CD4-positive, CD25-positive, alpha-beta regulatory T cell (primary cell): Measurements from ENCODE around the gene PES1. TPM values are rescaled to one million over a fixed set of nuclear protein-coding genes. Genes with fewer than 3 reads are reported as not detected.
A peak's percentile ranks its signal among the peaks of the same experiment; 100 is the strongest.

ENCODE experiments used
- ATAC-seq, 2 donors: fragments of 150-1000 bp; cut with Tn5 transposase; one replicate each; pipeline ENCODE4 v1.10.0; 2021; ENCODE audit warnings: low read depth in 2 of 2, moderate number of reproducible peaks in 2 of 2, moderate library complexity in 1 of 2
- DNase-seq, 3 donors: peaks; one replicate each; pipeline versions ENCODE4 v3.0.0 to v3.0.0-alpha.2; 2012 to 2022; ENCODE audit warnings: mixed read lengths in 1 of 3
- H3K27ac ChIP-seq: one replicate; pipeline ENCODE4 v1.7.0; 2013; ENCODE audit warnings: mild to moderate bottlenecking, low read length; ENCODE audit not compliant: insufficient read depth, poor library complexity, severe bottlenecking
- H3K27me3 ChIP-seq: one replicate; pipeline ENCODE4 v1.7.0; 2013; ENCODE audit warnings: low read length; ENCODE audit not compliant: control insufficient read depth, insufficient read depth
- H3K36me3 ChIP-seq: one replicate; pipeline ENCODE4 v1.7.0; 2013; ENCODE audit warnings: mild to moderate bottlenecking, low read length, moderate library complexity; ENCODE audit not compliant: control insufficient read depth, insufficient read depth
- H3K4me1 ChIP-seq: 2 replicates; pipeline ENCODE4 v1.7.0; 2013; ENCODE audit warnings: mild to moderate bottlenecking, low read length; ENCODE audit not compliant: insufficient read depth, control insufficient read depth, poor library complexity, severe bottlenecking
- H3K4me3 ChIP-seq: one replicate; pipeline ENCODE4 v1.7.0; 2013; ENCODE audit warnings: low read depth, mild to moderate bottlenecking, low read length, moderate library complexity
- H3K9me3 ChIP-seq, 2 experiments: 1 replicate in 1 of 2; 2 replicates in 1 of 2; pipeline ENCODE4 v1.7.0; 2013; ENCODE audit warnings: low read length in 2 of 2, mild to moderate bottlenecking in 1 of 2, moderate library complexity in 1 of 2; ENCODE audit not compliant: control insufficient read depth in 2 of 2
- H3K27ac Mint-ChIP-seq, 3 donors: one replicate each; pipeline ENCODE4 v1.8.0; 2020 to 2022; ENCODE audit warnings: mild to moderate bottlenecking in 3 of 3, mixed read lengths in 3 of 3, moderate library complexity in 2 of 3
- H3K27me3 Mint-ChIP-seq: one replicate; pipeline ENCODE4 v1.8.0; 2022; ENCODE audit warnings: mild to moderate bottlenecking, mixed read lengths
- H3K36me3 Mint-ChIP-seq: one replicate; pipeline ENCODE4 v1.8.0; 2020; ENCODE audit warnings: mixed read lengths
- H3K4me1 Mint-ChIP-seq, 4 donors: one replicate each; pipeline ENCODE4 v1.8.0; 2020 to 2022; ENCODE audit warnings: mixed read lengths in 4 of 4, mild to moderate bottlenecking in 1 of 4
- H3K4me3 Mint-ChIP-seq, 4 donors: one replicate each; pipeline ENCODE4 v1.8.0; 2020 to 2022; ENCODE audit warnings: mild to moderate bottlenecking in 4 of 4, mixed read lengths in 4 of 4, moderate library complexity in 3 of 4
- H3K9me3 Mint-ChIP-seq, 7 donors: one replicate each; pipeline ENCODE4 v1.8.0; 2020 to 2022; ENCODE audit warnings: mixed read lengths in 7 of 7, mild to moderate bottlenecking in 3 of 7, moderate library complexity in 2 of 7
- polyA plus RNA-seq, 4 donors: library from polyadenylated mRNA; unstranded; fragments of 300-500 nt; fragmentation: Illumina TruSeq; gene quantifications; one replicate each; pipeline ENCODE4 v1.2.3, GENCODE V29; 2021
- total RNA-seq: library from RNA; stranded (reverse); gene quantifications from one replicate; pipeline ENCODE4 v1.2.3, GENCODE V29; 2022

PES1 gene
- total and polyA plus RNA-seq, 5 donors from 2014 or later, result 35.2 to 47.9 (median 36.8) TPM

DNA sequence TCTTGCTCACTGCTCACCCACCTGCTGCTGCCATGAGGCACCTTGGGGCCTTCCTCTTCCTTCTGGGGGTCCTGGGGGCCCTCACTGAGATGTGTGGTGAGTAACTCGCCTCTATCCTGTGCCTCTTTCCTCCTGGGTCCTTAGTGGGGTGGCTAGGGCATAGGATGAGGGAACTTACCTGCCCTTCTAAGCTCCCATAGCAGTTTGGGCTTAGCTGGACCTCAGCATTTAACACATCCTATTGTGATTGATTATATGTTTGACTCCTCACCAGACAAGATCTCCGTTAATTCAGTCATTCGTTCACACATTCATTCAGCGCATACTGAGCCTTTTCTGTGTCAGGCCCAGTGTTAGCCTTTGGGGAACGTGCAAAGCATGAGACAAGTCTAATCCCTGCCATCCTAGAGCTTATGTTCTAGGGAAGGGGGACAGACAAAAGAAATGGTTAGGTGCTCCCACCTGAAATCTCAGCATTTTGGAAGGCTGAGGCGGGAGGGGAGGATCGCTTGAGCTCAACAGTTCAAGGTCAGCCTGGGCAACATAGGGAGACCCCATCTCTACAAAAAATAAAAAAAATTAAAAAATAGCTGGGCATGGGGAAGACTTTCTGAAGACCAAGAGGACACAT lies 15.7 kb upstream of the PES1 start:
- Histone ChIP-seq H3K9me3 (no peaks in the 10 kb centered on the region), H3K27ac (no peak overlapping the region), H3K4me3 (peak overlapping the region; percentile 68), H3K36me3 (no peaks in the 10 kb centered on the region), H3K4me1 (peaks cover 20% of the 10 kb centered on the region), H3K27me3 (no peaks in the 10 kb centered on the region)
- DNase-seq, result no peak
- Mint-ChIP-seq H3K36me3 (no peaks in the 10 kb centered on the region), H3K4me1 (peaks cover 0 to 31% (median 14%) of the 10 kb centered on the region in 4 donors), H3K27me3 (peaks cover 16% of the 10 kb centered on the region), H3K4me3 (peak overlapping the region; percentile 77 to 93 (median 87)), H3K9me3 (no peaks in the 10 kb centered on the region), H3K27ac (peak overlapping the region in 2 of 3 donors; percentile 56 to 79)
- ATAC-seq, result no peak

DNA sequence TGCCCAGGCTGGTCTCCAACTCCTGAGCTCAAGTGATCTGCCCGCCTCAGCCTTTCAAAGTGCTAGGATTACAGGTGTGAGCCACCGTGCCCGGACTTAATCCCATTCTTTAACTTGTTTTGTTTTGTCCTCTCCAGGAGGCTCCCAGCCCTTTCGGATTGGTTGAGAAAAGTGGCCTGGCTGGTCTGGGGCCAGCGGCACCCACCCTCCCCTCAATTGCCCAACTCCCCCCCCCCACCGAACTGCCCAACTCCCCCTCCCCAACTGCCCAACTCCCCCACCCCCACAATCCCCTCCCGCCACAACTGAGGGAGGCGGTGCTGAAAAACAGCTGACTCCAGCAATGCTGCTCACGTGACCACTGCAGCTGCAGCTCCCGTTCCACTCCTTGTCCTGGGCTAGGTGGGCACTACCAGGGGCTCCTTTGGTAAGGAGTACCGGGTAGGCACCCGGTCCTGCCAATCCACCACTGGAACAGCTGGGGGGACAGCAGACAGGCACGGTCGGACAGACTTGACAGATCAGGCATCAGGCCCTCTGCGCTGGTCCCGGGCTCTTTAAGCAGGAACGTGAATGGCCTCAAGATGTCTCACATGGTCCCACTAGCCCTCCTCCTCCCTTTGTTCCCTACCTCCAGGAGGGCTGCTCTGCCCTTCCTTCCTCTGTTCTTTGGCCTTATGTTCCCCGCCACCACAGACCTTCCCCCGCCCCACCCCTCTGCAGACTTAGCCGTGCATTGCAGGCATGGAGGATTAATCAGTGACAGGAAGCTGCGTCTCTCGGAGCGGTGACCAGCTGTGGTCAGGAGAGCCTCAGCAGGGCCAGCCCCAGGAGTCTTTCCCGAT lies 15.0 kb upstream of the PES1 start, which contains the start of gene TCN2:
Gene TCN2, plus strand, starts transcription at position 720 of the 845 bp plus-strand sequence. CDS start 158 bp downstream, outside the sequence.
- Histone ChIP-seq H3K27me3 (no peaks in the 10 kb centered on the region), H3K9me3 (no peaks in the 10 kb centered on the region), H3K4me1 (peaks cover 20% of the 10 kb centered on the region), H3K4me3 (peak within 1 kb of the TSS; percentile 68), H3K27ac (no peak within 1 kb of the TSS), H3K36me3 (no peaks in the 10 kb centered on the region)
- H3K9me3 Mint-ChIP-seq, result no peaks in the 10 kb centered on the region
- H3K4me1 Mint-ChIP-seq, result peaks cover 0 to 31% (median 15%) of the 10 kb centered on the region in 4 donors
- H3K4me3 Mint-ChIP-seq, result peak within 1 kb of the TSS; percentile 77 to 93 (median 87)
- peak in 2 of 3 donors; percentile 14 to 62 for DNase-seq
- peak within 1 kb of the TSS; percentile 58 to 79 (median 74) for H3K27ac Mint-ChIP-seq
- ATAC-seq, result peak; percentile 55 to 69
- H3K27me3 Mint-ChIP-seq, result peaks cover 21% of the 10 kb centered on the region
- no peaks in the 10 kb centered on the region for H3K36me3 Mint-ChIP-seq

DNA sequence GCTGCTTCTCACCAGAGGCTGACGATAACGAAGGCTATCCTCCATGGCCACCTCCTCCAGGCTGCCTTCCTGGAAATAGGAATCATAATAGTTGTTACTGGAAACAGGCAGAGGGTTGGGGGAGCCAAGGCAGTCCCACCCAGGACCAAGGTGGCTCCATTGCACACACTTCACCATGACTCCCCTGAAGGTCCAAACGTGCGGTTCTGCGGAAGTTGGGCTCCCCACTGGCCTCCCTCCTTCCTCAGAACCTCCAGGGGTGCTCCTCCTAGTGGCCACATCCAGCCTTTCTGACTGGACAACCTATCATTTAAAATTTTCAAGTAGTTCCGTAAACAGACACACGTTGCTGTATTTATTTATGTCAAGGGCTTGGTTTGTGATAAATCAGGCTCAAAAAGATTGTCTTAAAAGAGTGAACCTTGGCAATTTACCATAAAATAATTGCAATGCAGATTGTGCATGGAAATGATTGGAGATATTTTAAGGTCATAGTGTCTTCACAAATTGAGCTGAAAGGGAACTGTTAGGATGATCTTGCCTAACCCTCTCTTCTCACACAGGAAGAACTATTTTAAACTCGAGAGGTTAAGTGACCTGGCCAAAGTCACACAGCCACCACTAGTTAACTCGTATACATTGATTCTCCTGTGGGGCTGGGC lies 13.9 kb upstream of the PES1 start:
- Mint-ChIP-seq H3K27me3 (peaks cover 21% of the 10 kb centered on the region), H3K9me3 (no peaks in the 10 kb centered on the region), H3K4me3 (peak overlapping the region; percentile 14 to 56 (median 48)), H3K4me1 (peaks cover 0 to 31% (median 15%) of the 10 kb centered on the region in 4 donors), H3K36me3 (no peaks in the 10 kb centered on the region), H3K27ac (peak overlapping the region in 2 of 3 donors; percentile 8 to 58)
- DNase-seq (peak; percentile 19 to 67 (median 29)), ATAC-seq (peak; percentile 26 to 34)
- Histone ChIP-seq H3K9me3 (no peaks in the 10 kb centered on the region), H3K27ac (no peak overlapping the region), H3K36me3 (no peaks in the 10 kb centered on the region), H3K4me3 (no peak overlapping the region), H3K27me3 (no peaks in the 10 kb centered on the region), H3K4me1 (peaks cover 20% of the 10 kb centered on the region)

DNA sequence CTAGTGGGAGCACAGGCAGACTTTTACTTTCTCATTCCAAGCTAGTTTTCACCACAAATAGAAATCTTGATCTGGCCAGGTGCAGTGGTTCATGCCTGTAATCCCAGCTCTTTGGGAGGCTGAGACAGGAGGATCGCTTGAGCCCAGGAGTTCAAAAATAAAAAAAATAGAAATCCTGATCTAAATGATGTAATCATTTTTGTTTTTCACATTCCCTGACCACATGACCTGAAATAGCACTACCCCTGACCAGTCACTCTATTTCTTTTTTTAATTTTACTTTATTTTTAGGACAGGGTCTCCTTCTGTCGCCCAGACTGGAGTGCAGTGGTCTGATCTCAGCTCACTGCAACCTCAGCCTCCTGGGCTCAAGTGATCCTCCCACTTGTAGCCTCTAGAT lies 13.0 kb upstream of the PES1 start:
- Mint-ChIP-seq H3K36me3 (no peaks in the 10 kb centered on the region), H3K27ac (no peak overlapping the region), H3K4me1 (peaks cover 0 to 31% (median 13%) of the 10 kb centered on the region in 4 donors), H3K27me3 (peaks cover 21% of the 10 kb centered on the region), H3K9me3 (no peaks in the 10 kb centered on the region), H3K4me3 (no peak overlapping the region)
- DNase-seq (no peak), ATAC-seq (no peak)
- no peak overlapping the region for H3K4me3 ChIP-seq
- H3K4me1 ChIP-seq, result peaks cover 20% of the 10 kb centered on the region
- H3K27ac ChIP-seq, result no peak overlapping the region
- no peaks in the 10 kb centered on the region for H3K36me3 ChIP-seq
- no peaks in the 10 kb centered on the region for H3K27me3 ChIP-seq
- no peaks in the 10 kb centered on the region for H3K9me3 ChIP-seq

DNA sequence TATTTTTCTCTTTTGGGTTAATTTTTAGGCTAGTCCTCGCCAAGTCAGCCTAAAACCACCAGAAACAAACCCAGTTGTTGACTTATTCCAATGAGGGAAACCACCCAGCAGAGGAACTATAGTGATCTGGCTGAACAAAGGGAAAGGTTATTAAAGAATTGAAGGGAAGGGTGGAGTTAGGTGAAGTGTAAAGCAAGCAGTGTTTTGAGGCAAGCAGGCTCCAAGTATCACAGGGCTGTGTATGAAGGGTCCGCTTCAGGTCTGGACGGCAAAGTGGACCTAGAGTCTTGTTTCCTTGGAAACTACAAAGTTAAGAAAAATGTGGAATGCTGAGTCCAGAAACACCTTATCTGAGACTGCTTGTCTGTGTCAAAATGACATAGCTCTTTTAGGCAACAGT lies 12.1 kb upstream of the PES1 start:
- no peaks in the 10 kb centered on the region for H3K27me3 ChIP-seq
- Mint-ChIP-seq H3K36me3 (no peaks in the 10 kb centered on the region), H3K4me1 (peaks cover 0 to 26% (median 10%) of the 10 kb centered on the region in 4 donors), H3K27ac (no peak overlapping the region), H3K27me3 (peaks cover 13% of the 10 kb centered on the region), H3K9me3 (no peaks in the 10 kb centered on the region), H3K4me3 (peak overlapping the region in 2 of 4 donors; percentile 16 to 59)
- H3K27ac ChIP-seq, result no peak overlapping the region
- no peaks in the 10 kb centered on the region for H3K9me3 ChIP-seq
- H3K4me3 ChIP-seq, result no peak overlapping the region
- no peaks in the 10 kb centered on the region for H3K36me3 ChIP-seq
- H3K4me1 ChIP-seq, result peaks cover 20% of the 10 kb centered on the region
- no peak for DNase-seq
- ATAC-seq, result no peak

DNA sequence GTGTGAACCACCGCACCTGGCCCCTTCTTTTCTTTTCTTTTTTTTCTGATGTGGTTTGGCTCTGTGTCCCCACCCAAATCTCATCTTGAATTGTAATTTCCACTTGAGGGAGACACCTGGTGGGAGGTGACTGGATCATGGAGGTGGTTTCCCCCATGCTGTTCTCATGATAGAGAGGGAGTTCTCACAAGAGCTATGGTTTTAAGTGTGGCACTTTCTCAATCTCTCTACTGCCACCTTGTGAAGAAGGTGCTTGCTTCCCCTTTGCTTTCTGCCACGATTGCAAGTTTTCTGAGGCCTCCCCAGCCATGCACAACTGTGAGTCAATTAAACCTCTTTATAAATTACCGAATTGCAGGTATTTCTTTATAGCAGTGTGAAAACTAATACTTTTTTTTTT lies 10.3 kb upstream of the PES1 start:
- no peaks in the 10 kb centered on the region for H3K9me3 ChIP-seq
- Mint-ChIP-seq H3K4me1 (peaks cover 0 to 17% (median 6%) of the 10 kb centered on the region in 4 donors), H3K9me3 (peaks cover 0 to under 1% (median 0%) of the 10 kb centered on the region in 7 donors), H3K4me3 (no peak overlapping the region), H3K27me3 (peaks cover 13% of the 10 kb centered on the region), H3K27ac (no peak overlapping the region), H3K36me3 (no peaks in the 10 kb centered on the region)
- peaks cover 14% of the 10 kb centered on the region for H3K4me1 ChIP-seq
- no peak overlapping the region for H3K4me3 ChIP-seq
- H3K27me3 ChIP-seq, result no peaks in the 10 kb centered on the region
- no peak overlapping the region for H3K27ac ChIP-seq
- peak in 2 of 3 donors; percentile 26 to 55 for DNase-seq
- ATAC-seq, result peak in 1 of 2 donors; percentile 38
- H3K36me3 ChIP-seq, result no peaks in the 10 kb centered on the region

DNA sequence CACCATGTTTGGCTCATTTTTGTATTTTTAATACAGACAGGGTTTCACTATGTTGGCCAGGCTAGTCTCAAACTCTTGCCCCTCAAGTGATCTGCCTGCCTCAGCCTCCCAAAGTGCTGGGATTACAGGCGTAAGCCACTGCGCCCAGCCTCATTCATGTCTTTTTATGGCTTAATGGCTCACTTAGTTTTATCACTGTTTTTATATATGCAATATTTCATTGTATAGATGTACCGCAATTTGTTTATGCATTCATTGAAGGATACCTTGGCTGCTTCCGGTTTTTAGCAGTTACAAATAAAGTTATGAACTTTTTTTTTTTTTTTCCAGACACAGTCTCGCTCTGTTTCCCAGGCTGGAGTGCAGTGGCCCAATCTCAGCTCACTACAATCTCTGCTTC lies 9.8 kb upstream of the PES1 start:
- H3K36me3 ChIP-seq, result no peaks in the 10 kb centered on the region
- H3K36me3 Mint-ChIP-seq, result no peaks in the 10 kb centered on the region
- H3K4me1 ChIP-seq, result peaks cover 8% of the 10 kb centered on the region
- H3K9me3 Mint-ChIP-seq, result peaks cover 0 to 2% (median 0%) of the 10 kb centered on the region in 7 donors
- H3K4me3 Mint-ChIP-seq, result no peak overlapping the region
- H3K9me3 ChIP-seq, result no peaks in the 10 kb centered on the region
- peaks cover 9% of the 10 kb centered on the region for H3K27me3 Mint-ChIP-seq
- no peak overlapping the region for H3K27ac Mint-ChIP-seq
- H3K4me3 ChIP-seq, result no peak overlapping the region
- DNase-seq (no peak), ATAC-seq (no peak)
- H3K27me3 ChIP-seq, result no peaks in the 10 kb centered on the region
- no peak overlapping the region for H3K27ac ChIP-seq
- H3K4me1 Mint-ChIP-seq, result peaks cover 0 to 13% (median 4%) of the 10 kb centered on the region in 4 donors
